Ishikawa (cell line): ENCODE results near the gene NGB.

Experiments
- CREB1 ChIP-seq: IDR thresholded peaks from 2 replicates; pipeline ENCODE4 v1.6.1; 2012; ENCODE audit warnings: low read depth
- EP300 ChIP-seq: IDR thresholded peaks from 2 replicates; pipeline ENCODE4 v1.6.1; 2012; ENCODE audit warnings: borderline replicate concordance
- NFIC ChIP-seq: IDR thresholded peaks from 2 replicates; pipeline ENCODE4 v1.6.1; 2012
- TAF1 ChIP-seq: IDR thresholded peaks from 2 replicates; pipeline ENCODE4 v1.6.1; 2012; ENCODE audit warnings: low read depth, mild to moderate bottlenecking
- TEAD4 ChIP-seq: IDR thresholded peaks from 2 replicates; pipeline ENCODE4 v1.6.1; 2012
- USF1 ChIP-seq: IDR thresholded peaks from 2 replicates; pipeline ENCODE4 v1.6.1; 2012
- YY1 ChIP-seq: IDR thresholded peaks from 2 replicates; pipeline ENCODE4 v1.6.1; 2012; ENCODE audit warnings: low read depth
- TF ChIP-seq, protein P1 (sequence below): IDR thresholded peaks from 2 replicates; pipeline ENCODE4 v1.6.1; 2012

- TF ChIP-seq YY1 = no peak
- no peak for TF ChIP-seq EP300
- no peak for TF ChIP-seq USF1
- TF ChIP-seq TEAD4 = no peak
- no peak for TF ChIP-seq TAF1
- TF ChIP-seq, protein P1, sequence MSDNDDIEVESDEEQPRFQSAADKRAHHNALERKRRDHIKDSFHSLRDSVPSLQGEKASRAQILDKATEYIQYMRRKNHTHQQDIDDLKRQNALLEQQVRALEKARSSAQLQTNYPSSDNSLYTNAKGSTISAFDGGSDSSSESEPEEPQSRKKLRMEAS = no peak
- TF ChIP-seq CREB1 = no peak
- TF ChIP-seq NFIC = no peak
These were observed 6.0 kb upstream of the NGB start for GRCh38 chr14:77276959-77277358.
